ENCODE data around the gene ATP6V0A1.

DNA sequence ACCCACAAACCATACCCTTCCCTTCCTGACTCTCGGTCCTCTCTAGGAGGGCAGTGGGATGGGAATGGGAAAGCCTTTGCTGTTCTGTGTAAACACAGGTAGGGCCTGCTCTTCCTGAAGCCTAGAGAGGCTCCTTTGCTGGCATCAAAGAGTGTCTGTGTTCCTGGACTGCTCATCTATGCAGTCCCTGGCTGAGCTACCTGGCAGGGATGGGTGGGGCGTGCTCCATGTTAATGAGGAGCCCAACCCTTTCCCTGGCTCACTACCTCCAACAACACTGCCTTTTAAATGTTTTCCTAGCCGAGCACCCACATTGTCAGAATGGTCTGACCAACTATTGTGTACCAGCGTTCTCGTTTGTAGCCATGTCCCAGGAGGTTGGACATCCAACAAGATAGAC lies 50.7 kb downstream of the ATP6V0A1 start:
- TF ChIP-seq, protein P1, sequence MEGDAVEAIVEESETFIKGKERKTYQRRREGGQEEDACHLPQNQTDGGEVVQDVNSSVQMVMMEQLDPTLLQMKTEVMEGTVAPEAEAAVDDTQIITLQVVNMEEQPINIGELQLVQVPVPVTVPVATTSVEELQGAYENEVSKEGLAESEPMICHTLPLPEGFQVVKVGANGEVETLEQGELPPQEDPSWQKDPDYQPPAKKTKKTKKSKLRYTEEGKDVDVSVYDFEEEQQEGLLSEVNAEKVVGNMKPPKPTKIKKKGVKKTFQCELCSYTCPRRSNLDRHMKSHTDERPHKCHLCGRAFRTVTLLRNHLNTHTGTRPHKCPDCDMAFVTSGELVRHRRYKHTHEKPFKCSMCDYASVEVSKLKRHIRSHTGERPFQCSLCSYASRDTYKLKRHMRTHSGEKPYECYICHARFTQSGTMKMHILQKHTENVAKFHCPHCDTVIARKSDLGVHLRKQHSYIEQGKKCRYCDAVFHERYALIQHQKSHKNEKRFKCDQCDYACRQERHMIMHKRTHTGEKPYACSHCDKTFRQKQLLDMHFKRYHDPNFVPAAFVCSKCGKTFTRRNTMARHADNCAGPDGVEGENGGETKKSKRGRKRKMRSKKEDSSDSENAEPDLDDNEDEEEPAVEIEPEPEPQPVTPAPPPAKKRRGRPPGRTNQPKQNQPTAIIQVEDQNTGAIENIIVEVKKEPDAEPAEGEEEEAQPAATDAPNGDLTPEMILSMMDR (IDR thresholded peaks at IDR 0.05) = no peak
- TF ChIP-seq POLR2A (IDR thresholded peaks at IDR 0.05) = no peak
